K562 (cell line): Measurements from ENCODE around the gene ERCC1. TPM values are rescaled to one million over a fixed set of nuclear protein-coding genes. Genes with fewer than 3 reads are reported as not detected.

Experiments
- CBX5 ChIP-seq: IDR thresholded peaks from 2 replicates; pipeline ENCODE4 v1.6.1; 2014; ENCODE audit warnings: low read depth, borderline replicate concordance
- CREB3L1 ChIP-seq: fragments of 450-650 bp; IDR thresholded peaks from 2 replicates; pipeline ENCODE4 v1.6.1; 2014; ENCODE audit warnings: low read depth, mild to moderate bottlenecking, moderate library complexity, borderline replicate concordance
- CREM ChIP-seq: IDR thresholded peaks from 2 replicates; pipeline ENCODE4 v1.6.1; 2014; ENCODE audit warnings: antibody characterized with exemption, low read depth
- EGR1 ChIP-seq: fragments of 450-650 bp; conservative IDR thresholded peaks from 2 replicates; pipeline ENCODE4 v1.6.1; 2017; ENCODE audit warnings: mild to moderate bottlenecking
- FOXK2 ChIP-seq, 2 experiments: fragments of 450-650 bp; IDR thresholded peaks in 1 of 2; conservative IDR thresholded peaks in 1 of 2; 2 replicates each; pipeline ENCODE4 v1.6.1; 2016; ENCODE audit warnings: low read depth in 2 of 2, mild to moderate bottlenecking in 1 of 2
- HNRNPLL ChIP-seq: fragments of 200-400 bp; formaldehyde crosslinking; IDR thresholded peaks from 2 replicates; pipeline ENCODE4 v1.6.1; 2017; ENCODE audit warnings: low read length, low read depth, mild to moderate bottlenecking; ENCODE audit not compliant: poor library complexity, severe bottlenecking
- ID3 ChIP-seq, 2 experiments: fragments of 250-450 bp in 1 of 2; fragments of 450-650 bp in 1 of 2; sonication (Bioruptor Pico) in 1 of 2; IDR thresholded peaks; 2 replicates each; pipeline versions ENCODE4 v1.6.1 to v1.8.0; 2016 to 2021; ENCODE audit warnings: mild to moderate bottlenecking in 2 of 2, moderate library complexity in 2 of 2, missing compliant biosample characterization in 1 of 2, missing genetic modification characterization in 1 of 2
- MECOM ChIP-seq: fragments of 250-450 bp; sonication (Bioruptor Pico); IDR thresholded peaks from 2 replicates; pipeline ENCODE4 v1.8.0; 2022; ENCODE audit warnings: inconsistent platforms
- MEIS2 ChIP-seq: fragments of 450-650 bp; IDR thresholded peaks from 2 replicates; pipeline ENCODE4 v1.6.1; 2014; ENCODE audit warnings: mild to moderate bottlenecking; ENCODE audit not compliant: partially characterized antibody
- MTA3 ChIP-seq: fragments of 450-650 bp; formaldehyde crosslinking; IDR thresholded peaks from 2 replicates; pipeline ENCODE4 v1.6.1; 2017; ENCODE audit warnings: mild to moderate bottlenecking, borderline replicate concordance
- NFIC ChIP-seq: fragments of 450-650 bp; IDR thresholded peaks from 2 replicates; pipeline ENCODE4 v1.6.1; 2017; ENCODE audit warnings: mild to moderate bottlenecking, inconsistent platforms
- NFYB ChIP-seq: IDR thresholded peaks from 2 replicates; pipeline ENCODE4 v1.6.1; 2011; ENCODE audit warnings: mild to moderate bottlenecking, moderate library complexity; ENCODE audit not compliant: insufficient read length; ENCODE audit errors: extremely low read depth
- PHB2 ChIP-seq: fragments of 450-650 bp; IDR thresholded peaks from 2 replicates; pipeline ENCODE4 v1.6.1; 2017; ENCODE audit warnings: low read depth
- PKNOX1 ChIP-seq: fragments of 450-650 bp; IDR thresholded peaks from 2 replicates; pipeline ENCODE4 v1.6.1; 2016
- POLR2A ChIP-seq: fragments of 450-650 bp; conservative IDR thresholded peaks from 2 replicates; pipeline ENCODE4 v1.6.1; 2016
- PTTG1 ChIP-seq: fragments of 450-650 bp; IDR thresholded peaks from 2 replicates; pipeline ENCODE4 v1.6.1; 2016; ENCODE audit warnings: low read depth, mild to moderate bottlenecking, missing genetic modification characterization, missing compliant biosample characterization
- SIN3B ChIP-seq: fragments of 450-650 bp; IDR thresholded peaks from 2 replicates; pipeline ENCODE4 v1.6.1; 2017; ENCODE audit warnings: low read depth, mild to moderate bottlenecking, moderate library complexity
- STAT5A ChIP-seq: IDR thresholded peaks from 2 replicates; pipeline ENCODE4 v1.6.1; 2012; ENCODE audit warnings: low read length, inconsistent platforms, borderline replicate concordance
- TRIM25 ChIP-seq: fragments of 450-650 bp; IDR thresholded peaks from 2 replicates; pipeline ENCODE4 v1.7.0; 2016; ENCODE audit warnings: borderline replicate concordance
- ZNF76 ChIP-seq: fragments of 250-450 bp; sonication (Bioruptor Pico); IDR thresholded peaks from 2 replicates; pipeline ENCODE4 v1.4.0; 2020; ENCODE audit warnings: mild to moderate bottlenecking, moderate library complexity, borderline replicate concordance
- polyA plus RNA-seq, 8 experiments: library from polyadenylated mRNA; depleted of rRNA in 4 of 8; stranded (reverse) in 5 of 8; unstranded in 3 of 8; fragments of >200 nt; fragmentation: Nextera tagmentation in 2 of 8; fragmentation: Illumina TruSeq in 1 of 8; extraction: Ambion mirVana in 2 of 8; extraction: Trizol in 1 of 8; gene quantifications; 2 replicates each; pipeline versions ENCODE4 v1.2.1 to v1.2.3, GENCODE V29; 2011 to 2014; ENCODE audit warnings: inconsistent platforms in 1 of 8, missing spikeins in 1 of 8
- total RNA-seq, 7 experiments: library from RNA; depleted of rRNA in 6 of 7; stranded (reverse); fragments of >200 nt in 6 of 7; fragmentation: Illumina TruSeq in 2 of 7; extraction: Trizol in 2 of 7; gene quantifications; 2 replicates each; pipeline versions ENCODE4 v1.2.1 to v1.2.3, GENCODE V29; 2011 to 2021; ENCODE audit warnings: low replicate concordance in 1 of 7

ERCC1 gene
- total and polyA plus RNA-seq, 9 of the 15 experiments (the other 6 are each of a cell fraction or from before 2014, with no cell fraction given): 9.3 to 92.6 (median 60.0) TPM

GRCh38 chr19:45469132-45469944, 45.6 kb upstream of the ERCC1 start (continued):
- TF ChIP-seq CREM: peak; percentile 96
- TF ChIP-seq MECOM (CRISPR knock-in tag): no peak
- peak; percentile 93 for TF ChIP-seq HNRNPLL
- peak; percentile 45; the same call in 1 of the 2 replicates for TF ChIP-seq PHB2
- TF ChIP-seq EGR1: peak; percentile 94
- TF ChIP-seq NFYB: peak; percentile 92
- TF ChIP-seq CBX5: no peak
- TF ChIP-seq STAT5A: no peak
- TF ChIP-seq TRIM25: no peak
- peak; percentile 75 for TF ChIP-seq PKNOX1
- TF ChIP-seq ID3 (CRISPR knock-in tag; IDR thresholded peaks at IDR 0.05): no peak
- peak; percentile 48; the same call in 1 of the 2 replicates for TF ChIP-seq ID3 (tag; IDR thresholded peaks at IDR 0.05)
- TF ChIP-seq FOXK2 (conservative IDR thresholded peaks at IDR 0.05 in 1 of 2, IDR thresholded peaks at IDR 0.05 in 1 of 2; ENCODE audit: low read depth in 2 of 2): peak; percentile 39 to 48; a peak in 1 of 4 replicates
- TF ChIP-seq ZNF76 (CRISPR knock-in tag): no peak
- TF ChIP-seq PTTG1: no peak
- TF ChIP-seq MEIS2: peak; percentile 33
- TF ChIP-seq SIN3B: 0 out of 2 replicates have a peak, but pooled peaks have one; percentile 17
- TF ChIP-seq POLR2A: peak; percentile 86
- TF ChIP-seq NFIC: peak; percentile 63
- TF ChIP-seq MTA3: peak; percentile 48; the same call in 1 of the 2 replicates
- peak; percentile 83 for TF ChIP-seq CREB3L1
